Amygdala (tissue), 56 donors: ENCODE data around the gene SCAF1.

Experiments
- DNase-seq, 56 donors: peaks; one replicate each; lab custom pipeline; 2025; lab: John Stamatoyannopoulos, UW

SCAF1 gene

GRCh38 chr19:49700563-49700962 is 58.6 kb downstream of the SCAF1 start:
- no peak for DNase-seq

DNA sequence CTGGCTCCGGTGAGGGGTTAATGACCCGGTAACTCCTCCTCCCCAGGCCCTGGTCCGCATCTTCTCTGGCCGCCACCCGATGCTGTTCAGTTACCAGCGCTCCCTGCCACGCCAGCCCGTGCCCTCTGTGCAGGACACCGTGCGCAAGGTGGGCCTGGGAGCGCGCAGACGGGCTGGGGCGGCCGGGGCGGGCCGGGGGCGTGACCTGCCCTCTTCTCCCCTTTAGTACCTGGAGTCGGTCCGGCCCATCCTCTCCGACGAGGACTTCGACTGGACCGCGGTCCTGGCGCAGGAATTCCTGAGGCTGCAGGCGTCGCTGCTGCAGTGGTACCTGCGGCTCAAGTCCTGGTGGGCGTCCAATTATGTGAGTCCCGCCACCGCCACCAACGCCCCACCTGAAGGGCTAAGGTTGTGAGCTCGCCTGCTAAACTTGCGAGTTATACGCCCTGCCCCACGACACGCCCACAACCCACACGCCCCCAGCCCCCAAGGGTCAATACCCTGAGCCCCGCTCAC is 59.3 kb downstream of the SCAF1 start:
- DNase-seq, result no peak

- DNase-seq, result no peak
Measured at GRCh38 chr19:49704888-49705642, 63.1 kb downstream of the SCAF1 start.

DNA sequence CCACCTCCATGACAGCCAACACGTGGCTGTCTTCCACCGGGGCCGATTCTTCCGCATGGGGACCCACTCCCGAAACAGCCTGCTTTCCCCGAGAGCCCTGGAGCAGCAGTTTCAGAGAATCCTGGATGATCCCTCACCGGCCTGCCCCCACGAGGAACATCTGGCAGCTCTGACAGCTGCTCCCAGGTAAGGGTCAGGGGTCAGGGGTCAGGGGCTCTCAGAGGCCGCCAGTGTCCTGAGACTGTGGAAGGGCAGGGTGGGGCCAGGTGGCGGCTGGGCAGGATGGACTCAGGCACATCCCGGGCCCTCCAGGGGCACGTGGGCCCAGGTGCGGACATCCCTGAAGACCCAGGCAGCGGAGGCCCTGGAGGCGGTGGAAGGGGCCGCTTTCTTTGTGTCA is 63.9 kb downstream of the SCAF1 start:
- no peak for DNase-seq
